ENCODE results near the gene SLC9A9. TPM values are rescaled to one million over a fixed set of nuclear protein-coding genes. Genes with fewer than 3 reads are reported as not detected.

Gene SLC9A9
- total RNA-seq, 1 donor: 3.5 TPM

DNA sequence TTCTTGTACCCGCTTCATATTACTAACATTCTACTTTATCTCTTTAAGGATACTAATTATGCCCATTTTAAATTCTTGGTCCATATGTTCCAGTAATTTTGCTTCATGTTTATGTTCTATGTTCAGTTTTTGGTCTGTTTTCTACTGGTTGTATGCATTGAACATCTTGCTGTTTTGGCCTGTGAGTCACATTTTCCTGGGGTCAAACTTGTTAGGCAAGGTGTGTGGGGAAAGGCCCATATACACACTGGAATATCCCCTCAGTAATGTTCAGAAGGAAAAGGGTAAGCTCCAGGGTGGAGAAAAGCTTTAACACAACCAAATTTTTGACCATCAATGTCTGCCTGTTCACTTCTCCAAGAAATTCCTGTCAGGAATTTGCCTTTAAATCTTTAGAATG lies 337.7 kb downstream of the SLC9A9 start:
- DNase-seq (ENCODE audit: low read depth): no peak
- no peak for TF ChIP-seq CTCF (IDR thresholded peaks at IDR 0.05; ENCODE audit: insufficient read depth, low read depth, low read length)

GRCh38 chr3:143507735-143508580 lies 340.3 kb downstream of the SLC9A9 start:
- peak; percentile 54 for DNase-seq (ENCODE audit: low read depth)
- no peak overlapping the region for H3K4me3 ChIP-seq (ENCODE audit: low read depth, low read length)
- TF ChIP-seq CTCF (IDR thresholded peaks at IDR 0.05; ENCODE audit: insufficient read depth, low read depth, low read length): no peak

More for the DNA sequence above, 337.7 kb downstream of the SLC9A9 start:
- H3K4me3 ChIP-seq (ENCODE audit: low read depth, low read length): no peak overlapping the region

- DNase-seq (ENCODE audit: low read depth): no peak
- no peak overlapping the region for H3K4me3 ChIP-seq (ENCODE audit: low read depth, low read length)
- TF ChIP-seq CTCF (IDR thresholded peaks at IDR 0.05; ENCODE audit: insufficient read depth, low read depth, low read length): no peak
Measured at GRCh38 chr3:143506190-143506589, 342.1 kb downstream of the SLC9A9 start.

DNA sequence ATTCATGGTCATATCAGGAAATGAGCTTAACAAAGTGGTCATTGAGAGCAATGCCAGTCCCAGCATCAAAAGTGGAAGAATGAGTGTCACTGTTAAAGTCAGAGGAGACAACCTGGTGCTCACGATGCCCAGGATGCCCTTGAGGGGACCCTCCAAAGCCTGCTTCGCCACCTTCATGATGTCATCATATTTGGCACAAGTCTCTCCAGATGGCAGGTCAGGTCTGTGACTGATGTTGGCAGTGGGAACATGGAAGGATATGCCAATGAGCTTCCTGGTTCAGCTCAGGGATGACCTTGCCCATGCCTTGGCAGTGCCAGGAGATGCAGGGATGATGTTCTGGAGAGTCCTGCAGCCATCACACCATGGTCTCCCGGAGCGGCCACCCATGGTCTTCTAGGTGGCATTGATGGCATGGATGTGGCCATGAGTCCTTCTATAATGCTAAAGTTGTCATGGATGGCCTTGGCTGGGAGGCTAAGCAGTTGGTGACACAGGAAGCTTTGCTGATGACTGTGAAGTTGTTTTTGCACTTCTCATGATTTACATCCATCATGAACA lies 344.9 kb downstream of the SLC9A9 start:
- DNase-seq (ENCODE audit: low read depth): no peak
- H3K4me3 ChIP-seq (ENCODE audit: low read depth, low read length): no peak overlapping the region
- no peak for TF ChIP-seq CTCF (IDR thresholded peaks at IDR 0.05; ENCODE audit: insufficient read depth, low read depth, low read length)

- H3K4me3 ChIP-seq (ENCODE audit: low read depth, low read length): no peak overlapping the region
- no peak for DNase-seq (ENCODE audit: low read depth)
- TF ChIP-seq CTCF (IDR thresholded peaks at IDR 0.05; ENCODE audit: insufficient read depth, low read depth, low read length): no peak
Measured at GRCh38 chr3:143502081-143502480, 346.2 kb downstream of the SLC9A9 start.

DNA sequence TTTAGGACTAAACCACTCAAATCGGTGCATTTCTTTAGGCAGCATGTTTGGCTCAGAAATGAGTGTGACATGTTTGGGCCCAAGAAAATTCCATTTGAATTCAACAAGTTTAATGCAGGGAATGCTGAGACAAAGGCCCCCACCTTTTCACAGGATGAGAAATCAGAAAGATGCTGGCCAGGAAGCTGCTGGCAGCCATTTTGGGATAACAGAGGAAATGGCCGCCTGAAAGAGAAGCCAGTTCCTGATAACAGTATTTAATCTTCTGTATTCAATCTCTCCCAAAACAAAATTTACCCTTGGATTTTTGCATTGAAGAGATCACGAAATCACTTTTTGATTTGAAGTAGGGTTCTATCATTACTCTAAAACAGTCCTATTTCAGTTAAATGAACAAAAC lies 350.9 kb downstream of the SLC9A9 start:
- TF ChIP-seq CTCF (IDR thresholded peaks at IDR 0.05; ENCODE audit: insufficient read depth, low read depth, low read length): no peak
- no peak overlapping the region for H3K4me3 ChIP-seq (ENCODE audit: low read depth, low read length)
- DNase-seq (ENCODE audit: low read depth): no peak
